SU-DHL-6 (cell line): ENCODE measurements around the gene HDGFL2.

Source experiments
- H2AFZ ChIP-seq: fragments of 200-600 bp; sonication (generic); 2 replicates; pipeline ENCODE4 v1.6.1; 2014; ENCODE audit warnings: low read depth, mild to moderate bottlenecking, moderate library complexity, mixed read lengths, antibody characterized with exemption, low read length; ENCODE audit not compliant: severe bottlenecking
- H3F3A ChIP-seq: fragments of 200-600 bp; shearing (Covaris generic); 2 replicates; pipeline ENCODE4 v1.6.0; 2016; ENCODE audit warnings: antibody characterized with exemption, mild to moderate bottlenecking; ENCODE audit not compliant: insufficient read depth
- H3K27ac ChIP-seq: fragments of 200-600 bp; sonication (generic); 2 replicates; pipeline ENCODE4 v1.5.1; 2016; ENCODE audit warnings: low read depth, mild to moderate bottlenecking, low read length, moderate library complexity, mixed read lengths
- H3K27me3 ChIP-seq: fragments of 200-600 bp; sonication (generic), shearing (Covaris generic); 2 replicates; pipeline ENCODE4 v1.6.0; 2014; ENCODE audit warnings: mild to moderate bottlenecking, low read length
- H3K36me3 ChIP-seq: fragments of 200-600 bp; sonication (generic); 2 replicates; pipeline ENCODE4 v1.6.1; 2014; ENCODE audit warnings: mild to moderate bottlenecking, low read length, mixed read lengths
- H3K4me2 ChIP-seq: fragments of 300-600, 200-600 bp; shearing (Covaris generic), sonication (generic); 2 replicates; pipeline ENCODE4 v1.6.0; 2014; ENCODE audit warnings: low read length, low read depth, mild to moderate bottlenecking; ENCODE audit not compliant: poor library complexity, severe bottlenecking
- H3K4me3 ChIP-seq: fragments of 200-600 bp; sonication (generic); 2 replicates; pipeline ENCODE4 v1.5.1; 2014; ENCODE audit warnings: antibody characterized with exemption, low read length, mild to moderate bottlenecking, mixed read lengths; ENCODE audit not compliant: insufficient read depth, poor library complexity, severe bottlenecking
- H3K79me2 ChIP-seq: fragments of 200-600 bp; sonication (generic); 2 replicates; pipeline ENCODE4 v1.6.1; 2014; ENCODE audit warnings: mild to moderate bottlenecking, low read length, moderate library complexity; ENCODE audit not compliant: insufficient read depth
- H3K9ac ChIP-seq: fragments of 200-600 bp; sonication (generic); 2 replicates; pipeline ENCODE4 v1.7.0; 2014; ENCODE audit warnings: mild to moderate bottlenecking, low read length
- H3K9me2 ChIP-seq: fragments of 200-600 bp; sonication (generic); replicated peaks from 2 replicates; pipeline ENCODE4 v1.6.1; 2014; ENCODE audit warnings: low read length; ENCODE audit not compliant: insufficient read depth
- H3K9me3 ChIP-seq: fragments of 200-600 bp; sonication (generic); 2 replicates; pipeline ENCODE4 v1.6.1; 2014; ENCODE audit warnings: low read length, mixed read lengths; ENCODE audit not compliant: insufficient read depth
- H4K20me1 ChIP-seq: fragments of 200-600 bp; sonication (generic); 2 replicates; pipeline ENCODE4 v1.6.1; 2014; ENCODE audit warnings: low read depth, mild to moderate bottlenecking, antibody characterized with exemption, low read length, moderate library complexity, mixed read lengths
- CTCF ChIP-seq: fragments of 200-600 bp; sonication (generic); IDR thresholded peaks from one replicate; pipeline ENCODE4 v1.5.1; 2017; ENCODE audit warnings: antibody characterized with exemption, mild to moderate bottlenecking, low read length, moderate library complexity; ENCODE audit not compliant: insufficient read depth, poor library complexity, severe bottlenecking
- EZH2phosphoT487 ChIP-seq: fragments of 200-600 bp; sonication (generic), shearing (Covaris generic); conservative IDR thresholded peaks from 2 replicates; pipeline ENCODE4 v1.6.1; 2018; ENCODE audit warnings: mild to moderate bottlenecking, antibody characterized with exemption, low read length, moderate library complexity, mixed read lengths

HDGFL2 gene

GRCh38 chr19:4512070-4512469, 40.0 kb downstream of the HDGFL2 start:
- Histone ChIP-seq H3K4me3 (no peak overlapping the region), H2AFZ (no peak overlapping the region), H3K4me2 (no peak overlapping the region), H3K9me2 (no peaks in the 10 kb centered on the region), H4K20me1 (no peaks in the 10 kb centered on the region), H3K27ac (no peak overlapping the region), H3F3A (no peaks in the 10 kb centered on the region), H3K9ac (no peak overlapping the region), H3K79me2 (no peaks in the 10 kb centered on the region), H3K36me3 (no peaks in the 10 kb centered on the region), H3K9me3 (no peaks in the 10 kb centered on the region), H3K27me3 (no peaks in the 10 kb centered on the region)
- TF ChIP-seq CTCF (no peak), EZH2phosphoT487 (no peak)

GRCh38 chr19:4513248-4513647, 41.2 kb downstream of the HDGFL2 start:
- Histone ChIP-seq H3K4me2 (no peak overlapping the region), H3K79me2 (no peaks in the 10 kb centered on the region), H3K9me3 (no peaks in the 10 kb centered on the region), H3K4me3 (no peak overlapping the region), H2AFZ (no peak overlapping the region), H3K36me3 (no peaks in the 10 kb centered on the region), H3F3A (no peaks in the 10 kb centered on the region), H3K9me2 (no peaks in the 10 kb centered on the region), H3K27ac (no peak overlapping the region), H4K20me1 (no peaks in the 10 kb centered on the region), H3K9ac (no peak overlapping the region), H3K27me3 (no peaks in the 10 kb centered on the region)
- TF ChIP-seq EZH2phosphoT487 (no peak), CTCF (no peak)

GRCh38 chr19:4515732-4516131, 43.6 kb downstream of the HDGFL2 start:
- no peaks in the 10 kb centered on the region for H3K9me2 ChIP-seq
- H2AFZ ChIP-seq = no peak overlapping the region
- H3K4me3 ChIP-seq = no peak overlapping the region
- TF ChIP-seq CTCF = no peak
- TF ChIP-seq EZH2phosphoT487 = no peak
- no peaks in the 10 kb centered on the region for H3F3A ChIP-seq
- H3K27me3 ChIP-seq = no peaks in the 10 kb centered on the region
- H3K27ac ChIP-seq = no peak overlapping the region
- H3K9ac ChIP-seq = no peak overlapping the region
- no peaks in the 10 kb centered on the region for H3K9me3 ChIP-seq
- H4K20me1 ChIP-seq = no peaks in the 10 kb centered on the region
- H3K79me2 ChIP-seq = no peaks in the 10 kb centered on the region
- no peaks in the 10 kb centered on the region for H3K36me3 ChIP-seq
- H3K4me2 ChIP-seq = no peak overlapping the region
